NCI-H1417 treated with DMSO at 0.1 percent for 48 hours (cell line): ENCODE measurements around the gene CD302.
"Not testable (repeated sequence)": the region's sequence is repeated elsewhere in the genome, so short reads cannot be mapped to it uniquely, and the experiment has no call there.

Source experiments
- DNase-seq: peaks from one replicate; lab custom pipeline; 2025; lab: John Stamatoyannopoulos, UW

The CD302 gene, protein sequence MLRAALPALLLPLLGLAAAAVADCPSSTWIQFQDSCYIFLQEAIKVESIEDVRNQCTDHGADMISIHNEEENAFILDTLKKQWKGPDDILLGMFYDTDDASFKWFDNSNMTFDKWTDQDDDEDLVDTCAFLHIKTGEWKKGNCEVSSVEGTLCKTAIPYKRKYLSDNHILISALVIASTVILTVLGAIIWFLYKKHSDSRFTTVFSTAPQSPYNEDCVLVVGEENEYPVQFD

DNA sequence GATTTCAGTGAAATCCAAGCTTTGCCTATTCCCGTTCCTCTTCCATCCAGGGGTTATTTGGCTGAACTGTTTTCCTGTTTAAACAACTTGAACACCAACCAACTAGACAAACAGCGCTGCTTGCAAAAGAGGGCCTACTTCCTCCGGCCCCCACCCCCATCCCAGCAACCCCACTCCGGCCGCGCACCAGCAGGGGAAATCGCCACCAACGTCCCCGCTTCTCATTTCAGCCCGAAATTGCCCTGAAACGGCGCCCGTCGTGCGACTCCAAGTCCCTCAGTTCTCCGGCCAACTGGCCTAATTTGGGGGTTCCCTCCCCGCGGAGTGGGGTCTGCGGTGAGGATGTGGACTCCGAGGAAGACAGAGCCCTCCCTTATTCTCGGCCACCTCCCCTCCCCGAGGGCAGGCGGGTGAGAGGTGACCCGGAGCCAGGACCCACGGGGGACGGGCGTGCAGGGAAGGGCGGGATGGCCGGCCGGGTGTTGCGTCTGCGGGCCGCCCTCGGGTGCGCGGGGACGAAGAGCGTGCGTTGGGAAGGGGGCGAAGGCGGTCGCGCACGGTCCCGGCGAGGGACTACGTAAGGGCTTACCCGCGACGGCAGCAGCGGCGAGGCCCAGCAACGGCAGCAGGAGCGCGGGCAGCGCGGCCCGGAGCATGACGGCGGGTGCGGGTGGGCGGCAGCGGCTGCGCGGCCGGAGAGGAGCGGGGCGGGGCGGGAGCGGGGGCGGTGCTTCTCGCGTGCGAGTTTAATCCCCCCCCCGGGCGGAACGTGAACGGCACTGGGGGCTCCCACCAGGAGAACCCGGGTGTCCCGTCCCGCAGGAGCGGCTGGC is at the start of gene CD302:
Gene CD302 (minus strand): TSS at position 666 of the 833 bp plus-strand sequence. CDS start 10 bp downstream, at position 656.
- no peak for DNase-seq

DNA sequence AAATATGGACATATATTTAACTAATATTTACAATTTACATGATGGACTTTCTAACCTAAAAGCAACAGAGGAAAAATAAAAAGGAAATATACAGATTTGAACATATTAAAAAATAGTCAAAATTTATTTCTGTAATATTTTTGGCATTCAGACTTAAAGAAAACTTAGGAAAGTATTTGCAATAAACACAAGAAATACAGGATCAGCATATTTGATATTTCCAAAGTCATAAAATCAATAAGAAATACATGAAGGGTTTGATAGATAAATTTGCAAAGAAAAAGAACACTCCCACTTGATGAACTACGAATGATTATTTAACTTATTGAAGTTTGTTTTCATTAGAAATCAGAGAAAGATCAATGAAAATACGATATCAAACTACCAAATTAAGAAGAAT is 48.6 kb upstream of the CD302 start:
- DNase-seq: no peak

DNA sequence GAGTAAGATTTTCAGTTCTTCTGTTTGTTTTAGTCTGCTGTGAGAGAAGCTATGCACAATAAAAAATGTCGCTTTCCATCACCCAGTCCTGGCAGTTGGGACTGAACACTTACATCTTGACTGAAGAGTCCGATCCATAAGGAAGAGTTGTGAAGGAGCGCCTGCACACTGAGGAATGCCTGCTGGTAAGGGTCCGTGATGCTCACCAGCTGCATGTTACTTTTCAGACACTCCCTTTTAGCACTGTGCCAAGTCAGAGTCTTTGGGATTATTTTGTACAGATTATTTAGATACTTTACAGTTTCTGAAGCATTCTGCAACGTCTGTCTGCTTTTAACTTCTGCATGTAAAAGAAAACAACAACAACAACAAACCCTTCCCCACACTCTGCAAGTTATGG is 42.6 kb upstream of the CD302 start:
- no peak for DNase-seq

DNA sequence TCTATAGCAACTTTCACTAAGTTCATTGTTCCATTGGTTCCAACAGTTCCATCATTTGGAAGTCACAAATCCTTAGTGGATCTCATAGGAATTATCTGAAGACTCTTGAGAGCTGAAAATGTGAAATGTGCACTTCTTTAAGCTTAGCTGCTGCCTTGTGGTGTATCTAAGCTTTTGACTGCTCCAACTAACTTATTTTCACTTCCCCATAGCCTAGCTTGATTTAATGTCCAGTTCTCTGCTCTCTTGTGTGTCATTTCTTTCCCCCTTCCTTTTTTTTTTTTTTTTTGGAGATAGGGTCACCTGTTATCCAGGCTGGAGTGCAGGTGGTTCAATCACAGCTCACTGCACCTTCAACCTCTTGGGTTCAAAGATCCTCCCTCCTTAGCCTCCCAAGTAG is 34.9 kb upstream of the CD302 start:
- no peak for DNase-seq

DNA sequence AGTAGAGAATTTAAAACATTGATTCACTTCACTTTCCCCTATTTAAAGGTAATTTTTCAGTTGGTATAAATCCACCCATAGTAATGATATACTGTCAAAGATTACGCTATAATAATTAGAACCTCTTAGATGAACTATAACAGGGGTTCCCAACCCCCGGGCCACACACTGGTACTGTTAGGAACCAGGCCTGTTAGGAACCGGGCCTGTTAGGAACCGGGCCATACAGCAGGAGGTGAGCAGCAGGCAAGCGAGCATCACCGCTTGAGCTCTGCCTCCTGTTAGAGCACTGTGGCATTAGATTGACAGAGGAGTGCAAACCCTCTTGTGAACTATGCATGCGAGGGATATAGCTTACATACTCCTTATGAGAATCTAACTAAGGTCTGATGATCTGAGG is 34.0 kb upstream of the CD302 start:
- DNase-seq: no peak

DNA sequence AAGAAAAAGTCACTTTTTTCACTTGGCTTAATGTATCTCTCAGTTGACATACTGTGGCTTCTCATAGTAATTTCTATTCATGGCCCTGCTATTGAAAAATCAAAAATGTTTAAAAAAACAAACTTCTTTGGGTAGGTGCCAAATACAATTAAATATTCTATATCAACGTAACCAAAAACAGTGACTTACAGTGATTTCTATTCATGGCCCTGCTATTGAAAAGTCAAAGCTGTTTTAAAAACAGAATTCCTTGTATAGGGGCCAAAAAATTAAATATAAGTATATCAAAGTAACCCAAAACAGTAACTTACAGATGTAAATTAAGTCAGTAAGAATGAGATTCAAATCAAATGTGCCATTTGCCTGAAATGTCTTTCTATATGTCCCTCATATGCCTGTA is 31.4 kb upstream of the CD302 start:
- DNase-seq: no peak

DNA sequence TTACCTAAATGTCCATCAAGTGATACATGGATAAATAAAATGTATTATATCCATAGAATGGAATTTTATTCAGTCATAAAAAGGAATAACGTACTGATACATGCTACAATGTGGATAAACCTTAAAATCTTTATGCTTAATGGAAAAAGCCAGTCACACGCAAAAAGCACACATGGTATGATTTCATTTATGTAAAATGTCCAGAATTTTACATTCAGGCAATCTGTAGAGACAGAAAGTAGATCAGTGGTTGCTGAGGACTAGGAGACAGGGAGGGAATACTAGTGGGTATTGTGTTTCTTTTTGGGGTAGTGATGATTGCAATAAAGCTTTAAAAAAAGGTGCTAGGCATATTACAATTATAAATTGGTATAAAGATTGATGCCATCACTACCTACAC is 30.7 kb upstream of the CD302 start:
- DNase-seq: no peak

DNA sequence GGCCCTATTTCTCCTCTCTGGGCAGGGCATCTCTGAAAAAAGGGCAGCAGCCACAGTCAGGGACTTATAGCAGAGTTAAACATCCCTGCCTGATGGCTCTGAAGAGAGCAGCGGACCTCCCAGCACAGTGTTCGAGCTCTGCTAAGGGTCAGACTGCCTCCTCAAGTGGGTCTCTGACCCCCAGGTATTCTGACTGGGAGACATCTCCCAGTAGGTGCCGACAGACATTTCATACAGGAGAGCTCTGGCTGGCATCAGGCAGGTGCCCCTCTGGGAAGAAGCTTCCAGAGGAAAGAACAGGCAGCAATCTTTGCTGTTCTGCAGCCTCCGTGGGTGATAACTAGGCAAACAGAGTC is 24.4 kb upstream of the CD302 start:
- DNase-seq: not testable (repeated sequence)

DNA sequence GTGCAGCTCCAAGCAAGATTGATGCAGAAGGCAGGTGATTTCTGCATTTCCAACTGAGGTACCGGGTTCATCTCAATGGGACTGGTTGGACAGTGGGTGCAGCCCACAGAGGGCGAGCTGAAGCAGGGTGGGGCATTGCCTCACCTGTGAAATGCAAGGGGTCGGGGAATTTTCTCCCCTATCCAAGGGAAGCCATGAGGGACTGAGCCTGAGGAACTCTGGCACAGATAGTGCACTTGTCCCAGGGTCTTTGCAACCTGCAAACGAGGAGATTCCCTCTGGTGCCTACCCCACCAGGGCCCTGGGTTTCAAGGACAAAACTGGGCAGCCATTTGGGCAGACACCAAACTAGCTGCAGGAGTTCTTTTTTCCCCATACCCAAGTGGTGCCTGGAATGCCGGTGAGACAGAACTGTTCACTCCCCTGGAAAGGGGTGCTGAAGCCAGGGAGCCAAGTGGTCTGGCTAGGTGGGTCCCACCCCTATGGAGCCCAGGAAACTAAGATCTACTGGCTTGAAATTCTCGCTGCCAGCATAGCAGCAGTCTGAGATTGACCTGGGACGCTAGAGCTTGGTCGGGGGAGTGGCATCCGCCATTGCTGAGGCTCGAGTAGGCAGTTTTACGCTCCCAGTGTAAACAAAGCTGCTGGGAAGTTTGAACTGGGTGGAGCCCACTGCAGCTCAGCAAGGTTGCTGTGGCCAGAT is 23.9 kb upstream of the CD302 start:
- DNase-seq: not testable (repeated sequence)

DNA sequence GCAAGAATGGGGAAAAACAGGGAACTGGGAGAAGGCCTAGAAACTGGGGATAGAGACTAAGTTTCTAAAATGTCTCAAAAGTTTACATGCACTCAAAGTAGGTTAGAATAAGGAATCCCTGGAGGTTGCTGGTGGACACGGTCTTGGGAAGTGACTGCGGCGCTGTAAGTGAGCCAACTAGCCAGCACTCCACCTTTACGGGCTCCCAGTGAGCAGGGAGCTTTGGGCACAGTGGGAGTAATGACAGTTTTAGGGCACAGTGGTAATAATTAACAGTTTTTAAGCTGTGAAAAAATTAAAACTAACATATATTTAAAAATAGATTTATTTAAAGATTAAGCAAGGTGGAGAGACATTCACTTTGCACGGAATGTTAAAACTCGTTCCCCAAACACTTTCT is 20.9 kb upstream of the CD302 start:
- DNase-seq: no peak

DNA sequence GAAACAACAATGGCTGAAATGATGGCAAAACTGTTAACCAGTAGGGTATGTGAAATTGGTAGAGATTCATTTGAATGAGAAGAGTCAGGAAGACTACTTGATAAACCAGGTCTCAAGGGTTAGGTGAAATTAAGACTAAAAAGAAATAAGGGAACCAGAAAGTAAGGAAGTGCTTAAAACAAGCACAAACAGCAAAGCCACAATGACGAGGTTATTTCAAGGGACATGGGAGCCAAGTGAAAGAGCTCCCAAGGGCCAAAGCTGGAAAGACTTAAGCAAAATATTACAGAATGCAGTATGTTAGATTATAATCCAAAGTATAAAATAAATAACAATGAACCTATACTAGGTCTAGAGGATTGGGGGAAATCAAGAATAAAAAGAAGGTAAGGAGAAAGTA is 19.3 kb upstream of the CD302 start:
- DNase-seq: no peak

DNA sequence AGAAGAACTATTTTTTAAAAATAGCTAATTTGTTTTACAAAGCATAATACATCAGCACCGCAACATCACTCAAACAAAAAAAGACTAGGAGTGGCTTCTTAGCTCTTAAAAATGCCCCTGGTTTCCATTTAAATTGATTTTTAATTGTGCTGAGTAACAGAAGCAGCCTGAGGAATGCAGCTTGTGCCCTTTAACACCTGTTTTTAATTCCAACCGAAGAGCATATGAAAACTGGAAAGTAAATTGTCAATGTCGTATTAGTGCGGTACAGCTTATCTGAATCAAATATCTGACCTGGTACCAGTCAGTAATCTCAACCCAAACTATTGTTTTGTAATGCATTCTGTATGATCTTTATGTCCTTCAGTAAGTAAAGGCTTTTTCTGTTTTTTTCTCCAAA is 13.2 kb upstream of the CD302 start:
- no peak for DNase-seq

DNA sequence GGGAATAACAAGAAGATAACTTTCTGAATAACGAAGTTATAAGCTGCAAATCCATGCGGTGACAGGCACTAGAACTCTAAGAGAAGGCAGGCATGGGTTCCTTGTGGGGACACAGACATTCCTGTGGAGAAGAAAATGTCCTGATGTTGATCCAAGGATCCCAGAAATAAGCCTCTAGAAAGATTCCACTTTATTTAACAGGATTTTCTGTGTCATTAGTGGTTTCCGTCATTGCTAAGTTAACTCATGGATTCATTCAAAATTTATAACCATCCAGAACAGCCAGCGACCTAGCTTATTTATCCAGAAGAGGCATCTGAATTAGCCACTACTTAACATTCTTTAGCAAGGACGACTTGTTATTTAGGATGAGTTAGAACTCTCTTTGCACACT is 10.0 kb upstream of the CD302 start:
- no peak for DNase-seq

DNA sequence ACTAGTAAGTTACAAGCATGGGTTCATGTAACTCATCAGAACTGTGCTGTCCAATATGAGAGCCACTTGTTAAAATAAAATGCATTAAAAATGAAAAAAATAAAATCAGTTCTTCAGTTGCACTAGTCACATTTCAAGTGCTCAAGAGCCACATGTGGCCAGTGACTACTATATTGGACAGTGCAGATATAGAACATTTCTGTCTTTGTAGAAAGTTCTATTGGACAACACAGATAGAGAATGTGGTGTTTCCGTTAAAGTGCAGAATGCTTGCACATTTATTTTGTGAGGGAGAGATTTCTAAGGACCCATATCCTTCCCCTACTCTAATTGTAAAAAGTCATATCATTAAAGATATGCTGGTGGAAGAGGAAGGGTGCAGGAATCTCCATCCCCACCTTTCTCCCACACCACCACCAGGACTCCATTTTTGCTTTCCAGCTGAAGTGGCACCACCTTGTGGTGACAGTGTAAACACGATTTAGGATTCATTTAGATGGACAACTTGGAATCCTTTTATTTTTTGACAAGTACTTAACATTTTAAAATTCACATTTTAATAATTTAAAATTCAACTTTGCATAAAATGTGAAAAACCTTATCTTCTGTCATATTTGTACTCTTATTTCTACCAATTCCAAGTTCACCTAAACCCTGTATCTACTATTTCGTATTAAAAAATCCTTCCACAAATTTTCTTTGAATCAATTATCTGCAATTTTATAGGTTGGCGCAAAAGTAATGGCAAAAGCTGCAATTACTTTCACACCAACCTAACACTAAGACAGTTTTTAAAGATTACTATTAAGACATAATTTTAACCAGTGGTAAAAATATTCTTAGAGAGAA is 9.4 kb upstream of the CD302 start:
- DNase-seq: no peak

DNA sequence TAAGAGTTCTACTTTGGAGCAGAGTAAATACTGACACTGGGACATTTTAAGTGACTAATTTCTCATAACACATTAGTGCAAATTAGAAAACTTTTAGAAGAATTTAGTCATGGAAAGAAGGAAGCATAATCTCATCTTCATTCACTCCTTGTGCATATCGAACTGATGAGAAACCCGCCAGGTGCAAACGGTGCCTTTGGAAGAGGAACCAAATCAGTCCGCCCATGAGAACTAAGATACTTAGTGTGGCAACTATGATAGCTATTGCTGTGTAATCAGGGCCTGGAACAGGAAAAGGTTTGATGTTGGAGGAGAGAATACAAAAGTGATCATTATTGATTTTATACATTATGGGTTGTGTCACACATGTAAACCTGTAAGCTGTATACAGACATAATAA is 6.9 kb upstream of the CD302 start:
- no peak for DNase-seq

DNA sequence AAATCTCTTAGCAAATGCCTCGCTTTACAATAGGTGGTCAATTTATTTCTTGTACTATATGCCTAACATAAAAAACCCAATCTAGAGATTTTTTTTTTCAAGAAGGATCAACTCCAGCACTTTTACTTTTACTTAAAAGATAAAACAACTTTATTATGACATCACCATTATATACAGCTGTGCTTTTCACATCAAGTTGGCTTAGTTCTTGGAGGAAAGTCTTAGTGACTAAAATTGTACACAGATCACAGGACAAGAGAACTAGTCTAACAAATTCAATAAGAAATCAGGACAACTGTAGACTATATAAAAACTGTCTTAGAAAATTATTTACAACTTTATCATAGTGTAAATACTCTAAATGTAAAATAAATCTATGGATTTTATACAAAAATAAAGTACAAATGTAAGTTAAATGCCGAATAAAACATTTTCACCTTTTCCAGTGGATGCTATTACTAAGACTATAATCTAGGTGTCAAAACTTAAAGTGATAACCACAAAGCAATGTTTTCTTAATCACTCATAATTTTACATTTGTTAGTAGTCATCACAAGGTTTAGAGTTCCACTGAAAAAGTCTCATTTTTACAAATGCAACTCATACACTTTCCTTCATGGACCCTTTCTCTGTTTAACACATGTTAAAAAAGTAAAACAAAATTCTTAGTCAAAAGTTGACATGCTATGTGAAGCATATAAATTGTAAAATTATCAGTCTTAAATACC is 5.4 kb upstream of the CD302 start:
- no peak for DNase-seq

DNA sequence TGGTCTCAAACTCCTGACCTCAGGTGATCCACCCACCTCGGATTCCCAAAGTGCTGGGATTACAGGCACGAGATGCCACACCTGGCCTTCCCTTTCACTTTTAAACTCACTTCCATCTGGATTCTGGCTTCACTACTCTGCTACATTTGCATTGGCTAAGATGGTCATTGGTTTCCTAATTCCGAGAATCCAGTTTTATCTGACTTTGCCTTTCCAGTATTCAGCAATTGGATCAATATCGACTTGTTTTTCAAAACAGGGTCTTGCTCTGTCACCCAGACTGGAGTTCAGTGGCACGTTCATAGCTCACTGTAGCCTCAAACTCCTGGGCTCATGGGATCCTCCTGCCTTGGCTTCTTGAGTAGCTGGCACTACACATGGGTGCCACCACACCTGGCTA is 4.7 kb upstream of the CD302 start:
- DNase-seq: no peak

DNA sequence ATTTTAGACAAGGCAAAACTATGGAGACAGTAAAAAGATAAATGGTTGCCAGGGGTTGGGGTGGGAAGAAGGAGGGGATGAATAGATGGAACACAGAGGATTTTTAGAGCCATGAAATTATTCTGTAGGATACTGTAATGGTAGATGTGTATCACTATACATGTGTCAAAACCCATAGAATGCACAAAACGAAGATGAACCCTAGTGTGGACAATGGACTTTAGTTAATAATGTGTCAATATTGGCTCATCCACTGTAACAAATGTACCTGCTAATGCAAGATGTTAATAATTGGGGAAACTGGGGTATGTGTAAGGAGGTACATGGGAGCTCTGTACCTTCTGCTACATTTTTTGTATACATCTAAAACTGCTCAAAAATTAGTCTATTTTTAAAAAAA is 1.8 kb upstream of the CD302 start:
- DNase-seq: no peak

DNA sequence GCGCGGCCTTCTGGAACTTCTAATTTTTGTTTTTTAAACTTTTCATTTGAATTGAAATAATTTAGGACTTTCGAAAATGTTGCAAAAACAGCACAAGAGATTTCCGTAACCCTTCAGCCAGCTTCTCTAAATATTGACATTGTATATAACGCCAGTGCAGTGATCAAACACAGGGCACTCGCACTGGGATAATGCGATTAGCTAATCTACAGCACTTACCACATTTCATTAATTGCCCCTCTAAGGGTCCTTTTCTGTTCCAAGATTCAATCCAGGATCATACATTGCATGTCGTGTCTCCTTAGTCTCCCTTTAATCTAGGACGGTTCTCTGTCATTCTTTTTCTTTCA is 343 bp upstream of the CD302 start:
- DNase-seq: no peak

DNA sequence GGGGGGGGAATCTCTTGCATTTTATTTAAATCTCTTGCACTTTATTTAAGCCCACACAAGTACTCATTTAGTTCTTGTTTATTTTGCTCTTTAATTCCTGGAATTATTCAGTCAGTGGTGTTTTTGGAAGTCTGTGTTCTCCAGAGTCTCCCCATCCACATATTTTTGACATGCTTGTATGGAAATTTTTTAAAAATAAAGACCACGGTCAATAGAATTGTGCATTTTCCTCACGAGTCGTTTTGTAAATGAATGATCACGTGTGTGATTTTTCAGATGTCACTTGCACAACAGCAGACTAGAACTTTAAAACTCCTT is 824 bp downstream of the CD302 start:
- no peak for DNase-seq

DNA sequence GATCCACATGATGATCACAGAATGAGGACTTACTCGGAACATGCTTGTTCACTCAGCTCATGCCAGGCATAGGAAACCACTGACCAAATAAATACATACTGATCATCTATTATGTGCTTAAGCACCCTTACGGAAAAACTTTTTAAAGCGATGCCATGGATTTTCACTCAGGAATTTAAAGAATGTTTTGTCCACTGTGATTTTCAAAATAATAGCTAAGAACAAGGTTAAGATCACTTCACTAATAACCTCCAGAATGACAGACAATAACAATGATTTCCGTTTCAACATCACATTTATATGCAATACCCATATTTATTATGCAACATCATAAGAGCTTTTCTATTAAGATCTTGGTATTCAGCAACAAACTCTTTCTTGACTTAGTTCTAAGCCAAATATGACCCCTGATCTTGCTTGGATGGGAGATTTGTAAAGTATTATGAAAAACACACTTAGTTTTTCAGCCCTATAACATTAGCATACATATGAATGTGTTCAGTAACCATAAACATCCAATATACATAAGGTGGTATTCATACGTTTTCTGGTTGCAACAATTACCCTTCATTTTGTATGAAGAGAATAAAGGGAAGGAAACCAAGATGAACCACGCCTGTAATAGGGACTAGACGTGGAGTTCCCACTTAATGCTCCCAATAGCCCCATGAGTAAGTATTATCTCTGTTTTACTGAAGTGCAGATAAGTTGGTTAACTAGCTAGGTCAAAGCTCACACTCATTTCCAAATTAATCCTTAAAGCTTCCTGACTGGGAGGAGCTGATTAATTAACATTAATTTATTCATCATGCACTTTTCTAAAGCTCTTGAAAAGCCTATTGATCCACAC is 1.9 kb downstream of the CD302 start:
- no peak for DNase-seq
